Loucy (cell line): ENCODE measurements around the gene PTCHD1.

ENCODE experiments used
- H2AFZ ChIP-seq: fragments of 200-600 bp; sonication (generic); 2 replicates; pipeline ENCODE4 v1.6.0; 2016; ENCODE audit warnings: antibody characterized with exemption, mild to moderate bottlenecking, low read length, moderate library complexity
- H3F3A ChIP-seq: fragments of 200-600 bp; 2 replicates; pipeline ENCODE4 v1.6.0; 2016; ENCODE audit warnings: antibody characterized with exemption, low read depth, mild to moderate bottlenecking
- H3K27me3 ChIP-seq: fragments of 200-600 bp; sonication (generic); 2 replicates; pipeline ENCODE4 v1.6.1; 2014; ENCODE audit warnings: low read length, mild to moderate bottlenecking; ENCODE audit not compliant: insufficient read depth, poor library complexity, severe bottlenecking
- H3K36me3 ChIP-seq: fragments of 200-600 bp; sonication (generic); 2 replicates; pipeline ENCODE4 v1.6.1; 2016; ENCODE audit warnings: low read length; ENCODE audit not compliant: insufficient read depth
- H3K4me1 ChIP-seq: fragments of 200-600 bp; sonication (generic); 2 replicates; pipeline ENCODE4 v1.5.1; 2014; ENCODE audit warnings: low read length, mild to moderate bottlenecking; ENCODE audit not compliant: insufficient read depth, poor library complexity, severe bottlenecking
- H3K4me2 ChIP-seq: fragments of 200-600 bp; sonication (generic); 2 replicates; pipeline ENCODE4 v1.6.0; 2014; ENCODE audit warnings: antibody characterized with exemption, low read length, low read depth, mild to moderate bottlenecking; ENCODE audit not compliant: poor library complexity, severe bottlenecking
- H3K4me3 ChIP-seq: fragments of 200-600 bp; sonication (generic); 2 replicates; pipeline ENCODE4 v1.5.1; 2014; ENCODE audit warnings: low read length, mild to moderate bottlenecking, mixed read lengths; ENCODE audit not compliant: poor library complexity, severe bottlenecking
- H3K79me2 ChIP-seq: fragments of 200-600 bp; sonication (generic); 2 replicates; pipeline ENCODE4 v1.6.1; 2014; ENCODE audit warnings: low read length; ENCODE audit not compliant: insufficient read depth
- H3K9ac ChIP-seq: fragments of 200-600 bp; sonication (generic); 2 replicates; pipeline ENCODE4 v1.6.0; 2014; ENCODE audit warnings: mild to moderate bottlenecking, low read depth, low read length, moderate library complexity; ENCODE audit not compliant: poor library complexity, severe bottlenecking
- H3K9me2 ChIP-seq: fragments of 200-600 bp; sonication (generic); replicated peaks from 2 replicates; pipeline ENCODE4 v1.6.1; 2016; ENCODE audit warnings: low read depth, low read length, mixed read lengths
- H3K9me3 ChIP-seq: fragments of 200-600 bp; sonication (generic); 2 replicates; pipeline ENCODE4 v1.6.1; 2014; ENCODE audit warnings: mild to moderate bottlenecking, antibody characterized with exemption, low read length, low read depth; ENCODE audit not compliant: insufficient read depth
- H4K20me1 ChIP-seq: fragments of 200-600 bp; sonication (generic); 2 replicates; pipeline ENCODE4 v1.6.0; 2014; ENCODE audit warnings: antibody characterized with exemption, low read length, mild to moderate bottlenecking; ENCODE audit not compliant: insufficient read depth, poor library complexity, severe bottlenecking
- EZH2phosphoT487 ChIP-seq: fragments of 200-600 bp; IDR thresholded peaks from 2 replicates; pipeline ENCODE4 v1.6.1; 2018; ENCODE audit warnings: antibody characterized with exemption, mild to moderate bottlenecking, moderate library complexity, borderline replicate concordance
- TF ChIP-seq, protein P1 (sequence below): fragments of 200-600 bp; sonication (generic); conservative IDR thresholded peaks from 2 replicates; pipeline ENCODE4 v1.5.1; 2014; ENCODE audit warnings: mild to moderate bottlenecking, antibody characterized with exemption, low read length

PTCHD1 gene

DNA sequence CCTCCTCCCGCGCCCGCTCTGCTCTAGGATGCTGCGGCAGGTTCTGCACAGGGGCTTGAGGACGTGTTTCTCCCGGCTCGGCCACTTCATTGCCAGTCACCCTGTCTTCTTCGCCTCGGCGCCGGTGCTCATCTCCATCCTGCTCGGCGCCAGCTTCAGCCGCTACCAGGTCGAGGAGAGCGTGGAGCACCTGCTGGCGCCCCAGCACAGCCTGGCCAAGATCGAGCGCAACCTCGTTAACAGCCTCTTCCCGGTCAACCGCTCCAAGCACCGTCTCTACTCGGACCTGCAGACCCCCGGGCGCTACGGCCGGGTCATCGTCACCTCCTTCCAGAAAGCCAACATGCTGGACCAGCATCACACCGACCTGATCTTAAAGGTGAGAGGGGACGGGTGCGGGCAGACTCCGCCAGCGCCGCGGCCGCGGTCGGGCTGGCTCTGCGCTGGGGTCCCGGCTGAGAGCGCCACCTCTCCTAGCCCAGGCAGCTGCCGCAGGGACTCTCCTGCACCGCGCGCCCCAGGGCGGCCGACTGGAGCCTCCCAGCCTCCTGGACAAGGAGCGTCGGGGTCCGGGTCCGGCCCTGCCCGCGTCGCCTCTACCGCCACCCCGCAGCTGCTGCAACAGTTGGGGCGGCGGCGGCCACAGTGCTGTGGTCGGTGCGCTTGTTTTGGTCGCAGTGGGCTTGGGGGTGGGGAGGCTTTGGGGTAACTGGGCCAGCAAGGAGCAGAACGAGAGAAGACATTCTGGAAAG lies at the start of gene PTCHD1:
PTCHD1 (plus strand) TSS at position 2 of the 752 bp plus-strand sequence; CDS start at position 29, 27 bp downstream.
- TF ChIP-seq EZH2phosphoT487: no peak
- TF ChIP-seq, protein P1, sequence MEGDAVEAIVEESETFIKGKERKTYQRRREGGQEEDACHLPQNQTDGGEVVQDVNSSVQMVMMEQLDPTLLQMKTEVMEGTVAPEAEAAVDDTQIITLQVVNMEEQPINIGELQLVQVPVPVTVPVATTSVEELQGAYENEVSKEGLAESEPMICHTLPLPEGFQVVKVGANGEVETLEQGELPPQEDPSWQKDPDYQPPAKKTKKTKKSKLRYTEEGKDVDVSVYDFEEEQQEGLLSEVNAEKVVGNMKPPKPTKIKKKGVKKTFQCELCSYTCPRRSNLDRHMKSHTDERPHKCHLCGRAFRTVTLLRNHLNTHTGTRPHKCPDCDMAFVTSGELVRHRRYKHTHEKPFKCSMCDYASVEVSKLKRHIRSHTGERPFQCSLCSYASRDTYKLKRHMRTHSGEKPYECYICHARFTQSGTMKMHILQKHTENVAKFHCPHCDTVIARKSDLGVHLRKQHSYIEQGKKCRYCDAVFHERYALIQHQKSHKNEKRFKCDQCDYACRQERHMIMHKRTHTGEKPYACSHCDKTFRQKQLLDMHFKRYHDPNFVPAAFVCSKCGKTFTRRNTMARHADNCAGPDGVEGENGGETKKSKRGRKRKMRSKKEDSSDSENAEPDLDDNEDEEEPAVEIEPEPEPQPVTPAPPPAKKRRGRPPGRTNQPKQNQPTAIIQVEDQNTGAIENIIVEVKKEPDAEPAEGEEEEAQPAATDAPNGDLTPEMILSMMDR: no peak
- Histone ChIP-seq H3F3A (no peaks in the 10 kb centered on the region), H2AFZ (no peak within 1 kb of the TSS), H3K9ac (no peak within 1 kb of the TSS), H3K27me3 (no peaks in the 10 kb centered on the region), H3K79me2 (no peaks in the 10 kb centered on the region), H3K9me3 (no peaks in the 10 kb centered on the region), H4K20me1 (no peaks in the 10 kb centered on the region), H3K4me2 (no peak within 1 kb of the TSS), H3K36me3 (no peaks in the 10 kb centered on the region), H3K4me3 (no peak within 1 kb of the TSS), H3K9me2 (no peaks in the 10 kb centered on the region), H3K4me1 (no peaks in the 10 kb centered on the region)

DNA sequence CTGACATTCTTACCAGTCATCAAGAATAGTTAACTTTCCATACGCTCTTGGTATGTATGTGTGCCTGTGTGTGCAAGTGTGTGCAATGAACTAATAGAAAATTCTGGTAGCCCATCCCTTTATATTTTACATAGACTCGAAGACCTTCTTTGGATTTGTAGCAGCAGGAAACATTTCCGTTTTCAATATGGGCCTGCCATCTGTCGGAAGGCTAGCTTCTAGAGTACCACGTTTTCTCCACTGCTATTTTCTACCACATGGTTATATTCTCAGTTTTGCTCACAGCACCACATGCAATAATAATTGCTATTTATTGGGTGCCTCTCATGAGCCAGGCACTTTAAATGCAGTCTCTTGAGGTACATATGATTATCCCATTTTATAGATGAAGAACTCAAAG lies 47.9 kb upstream of the PTCHD1 start:
- H3K36me3 ChIP-seq: no peaks in the 10 kb centered on the region

DNA sequence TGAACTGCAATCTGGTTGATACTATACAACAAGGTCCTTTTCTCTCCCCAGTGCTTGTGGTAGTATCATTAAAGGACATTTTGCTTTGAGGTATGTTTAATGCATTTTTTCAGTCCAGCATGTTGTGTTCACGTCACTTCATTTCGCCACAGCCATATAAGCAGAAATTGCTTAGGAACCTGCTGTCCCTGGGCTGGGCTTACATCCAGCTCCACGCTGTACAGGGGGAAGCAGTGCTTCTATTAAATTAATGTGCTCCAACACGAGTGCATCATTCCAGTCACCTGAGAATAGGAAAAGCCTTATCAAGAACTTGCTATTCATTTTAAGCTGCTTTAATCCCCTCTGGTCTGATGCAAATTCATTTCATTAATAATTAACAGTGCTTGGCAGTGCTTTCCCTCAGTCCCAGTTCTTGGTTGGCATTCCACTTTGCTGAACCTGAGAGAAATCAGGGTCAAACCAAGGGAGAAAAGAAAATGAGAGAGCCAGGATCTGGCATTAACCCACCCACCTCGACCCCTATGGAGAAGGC lies 47.4 kb upstream of the PTCHD1 start:
- TF ChIP-seq, protein P1: no peak
- no peak for TF ChIP-seq EZH2phosphoT487
- Histone ChIP-seq H3K36me3 (no peaks in the 10 kb centered on the region), H3K4me1 (no peaks in the 10 kb centered on the region), H4K20me1 (no peaks in the 10 kb centered on the region), H3K27me3 (no peaks in the 10 kb centered on the region), H3K4me2 (no peak overlapping the region), H3K4me3 (no peak overlapping the region), H3K9ac (no peak overlapping the region), H3K9me3 (no peaks in the 10 kb centered on the region), H3K9me2 (no peaks in the 10 kb centered on the region), H3K79me2 (no peaks in the 10 kb centered on the region), H2AFZ (no peak overlapping the region), H3F3A (no peaks in the 10 kb centered on the region)

More for the DNA sequence above, 47.9 kb upstream of the PTCHD1 start:
- Histone ChIP-seq H3K4me3 (no peak overlapping the region), H3K79me2 (no peaks in the 10 kb centered on the region), H2AFZ (no peak overlapping the region), H3K9ac (no peak overlapping the region), H3F3A (no peaks in the 10 kb centered on the region), H3K9me2 (no peaks in the 10 kb centered on the region), H3K4me1 (no peaks in the 10 kb centered on the region), H4K20me1 (no peaks in the 10 kb centered on the region), H3K27me3 (no peaks in the 10 kb centered on the region), H3K9me3 (no peaks in the 10 kb centered on the region), H3K4me2 (no peak overlapping the region)
- TF ChIP-seq, protein P1: no peak
- TF ChIP-seq EZH2phosphoT487: no peak
